ENCODE data around the gene KRTAP3-2. TPM values are rescaled to one million over a fixed set of nuclear protein-coding genes. Genes with fewer than 3 reads are reported as not detected.

KRTAP3-2 gene
- polyA plus RNA-seq, 3 donors = not detected

DNA sequence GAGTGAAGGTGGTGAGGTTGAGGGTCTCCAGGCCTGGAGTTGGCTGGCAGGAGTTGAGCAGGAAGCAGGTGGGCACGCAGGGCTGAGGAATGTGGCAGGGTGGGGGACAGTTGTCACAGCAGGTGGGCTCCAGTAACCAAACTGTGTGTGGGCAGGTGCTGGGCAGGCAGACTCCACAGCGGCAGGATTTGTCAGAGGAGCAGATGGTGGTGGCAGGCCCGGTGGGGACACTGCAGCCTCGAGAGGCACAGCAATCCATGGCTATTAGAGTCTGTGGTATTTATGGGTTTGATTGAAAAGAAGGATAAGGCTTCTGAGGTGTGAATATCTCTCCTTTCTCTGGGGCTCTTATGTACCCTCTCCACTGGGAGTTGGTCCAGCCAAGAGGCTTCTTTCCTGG, 5.9 kb downstream of the KRTAP3-2 start, which contains the start of gene KRTAP3-3:
TSS of gene KRTAP3-3 (minus strand) at position 326 of the 400 bp plus-strand sequence. CDS start at position 259, 67 bp downstream.
- H3K9ac ChIP-seq (ENCODE audit: insufficient read depth, low read length, poor library complexity, severe bottlenecking) = no peak within 1 kb of the TSS
- no peaks in the 10 kb centered on the region for H3K79me2 ChIP-seq (ENCODE audit: insufficient read depth, low read length)
- Mint-ChIP-seq H3K4me3 (no peak within 1 kb of the TSS), H3K4me1 (no peaks in the 10 kb centered on the region), H3K36me3 (no peaks in the 10 kb centered on the region), H3K27ac (peak within 1 kb of the TSS in 1 of 7 donors; percentile 17), H3K27me3 (ENCODE audit: low read depth in 3 of 3) (peaks cover 7 to 19% (median 13%) of the 10 kb centered on the region in 3 donors), H3K9me3 (no peaks in the 10 kb centered on the region)
- intact Hi-C loops (cut with micrococcal nuclease) = no loop called here
- TF ChIP-seq, protein P1, sequence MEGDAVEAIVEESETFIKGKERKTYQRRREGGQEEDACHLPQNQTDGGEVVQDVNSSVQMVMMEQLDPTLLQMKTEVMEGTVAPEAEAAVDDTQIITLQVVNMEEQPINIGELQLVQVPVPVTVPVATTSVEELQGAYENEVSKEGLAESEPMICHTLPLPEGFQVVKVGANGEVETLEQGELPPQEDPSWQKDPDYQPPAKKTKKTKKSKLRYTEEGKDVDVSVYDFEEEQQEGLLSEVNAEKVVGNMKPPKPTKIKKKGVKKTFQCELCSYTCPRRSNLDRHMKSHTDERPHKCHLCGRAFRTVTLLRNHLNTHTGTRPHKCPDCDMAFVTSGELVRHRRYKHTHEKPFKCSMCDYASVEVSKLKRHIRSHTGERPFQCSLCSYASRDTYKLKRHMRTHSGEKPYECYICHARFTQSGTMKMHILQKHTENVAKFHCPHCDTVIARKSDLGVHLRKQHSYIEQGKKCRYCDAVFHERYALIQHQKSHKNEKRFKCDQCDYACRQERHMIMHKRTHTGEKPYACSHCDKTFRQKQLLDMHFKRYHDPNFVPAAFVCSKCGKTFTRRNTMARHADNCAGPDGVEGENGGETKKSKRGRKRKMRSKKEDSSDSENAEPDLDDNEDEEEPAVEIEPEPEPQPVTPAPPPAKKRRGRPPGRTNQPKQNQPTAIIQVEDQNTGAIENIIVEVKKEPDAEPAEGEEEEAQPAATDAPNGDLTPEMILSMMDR (IDR thresholded peaks at IDR 0.05) = no peak
- no peaks in the 10 kb centered on the region for H4K20me1 ChIP-seq (ENCODE audit: insufficient read depth, low read length)
- WGBS (ENCODE audit: insufficient coverage) = 61% methylated on average over 4 of the region's 4 CpGs
- H3K27ac ChIP-seq (ENCODE audit: low read depth in 1 of 2, low read length in 2 of 2) = no peak within 1 kb of the TSS
- H3K4me3 ChIP-seq (replicated peaks in 1 of 3; ENCODE audit: low read depth in 2 of 3, low read length in 3 of 3) = no peak within 1 kb of the TSS
- H3K9me3 ChIP-seq (replicated peaks in 1 of 2; ENCODE audit: control insufficient read depth in 1 of 2, insufficient read depth in 1 of 2, low read length in 2 of 2) = no peaks in the 10 kb centered on the region
- no peaks in the 10 kb centered on the region for H3K4me1 ChIP-seq (ENCODE audit: control insufficient read depth in 1 of 2, insufficient read depth in 2 of 2, low read length in 2 of 2)
- no peak within 1 kb of the TSS for H2AFZ ChIP-seq (ENCODE audit: insufficient read depth, low read depth, low read length, poor library complexity, severe bottlenecking)
- H3K4me2 ChIP-seq (replicated peaks; ENCODE audit: extremely low read depth, low read length, poor library complexity, severe bottlenecking) = no peak within 1 kb of the TSS
- peaks cover 3% of the 10 kb centered on the region in 2 donors for H3K27me3 ChIP-seq (ENCODE audit: control insufficient read depth in 2 of 2, insufficient read depth in 2 of 2, low read length in 2 of 2)
- H3K36me3 ChIP-seq (replicated peaks in 1 of 2; ENCODE audit: control insufficient read depth in 1 of 2, insufficient read depth in 2 of 2, low read length in 2 of 2) = no peaks in the 10 kb centered on the region
- no peak for DNase-seq

DNA sequence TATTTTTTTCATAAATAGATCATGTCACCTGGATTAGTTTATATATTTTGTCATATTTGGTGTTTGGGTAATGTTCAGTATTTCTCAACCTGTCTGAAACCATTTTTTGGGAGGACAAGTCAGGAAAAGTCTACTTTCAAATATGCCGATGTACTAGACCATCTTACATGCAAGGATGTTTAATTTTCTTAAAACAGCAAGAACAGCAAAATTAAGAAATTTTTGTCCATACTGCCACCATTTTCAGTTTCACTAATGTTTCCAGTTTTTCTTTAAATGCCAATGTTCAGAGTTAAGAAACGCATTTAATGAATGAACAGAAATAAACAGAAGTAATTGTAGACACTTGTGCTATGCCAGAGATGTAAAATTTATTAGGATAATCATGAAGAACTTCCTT, 6.6 kb downstream of the KRTAP3-2 start:
- peaks cover 3% of the 10 kb centered on the region in 2 donors for H3K27me3 ChIP-seq (ENCODE audit: control insufficient read depth in 2 of 2, insufficient read depth in 2 of 2, low read length in 2 of 2)
- H3K4me2 ChIP-seq (replicated peaks; ENCODE audit: extremely low read depth, low read length, poor library complexity, severe bottlenecking) = no peak overlapping the region
- WGBS (ENCODE audit: insufficient coverage) = no CpG with 5 or more reads among the region's 2 CpGs
- Mint-ChIP-seq H3K9me3 (no peaks in the 10 kb centered on the region), H3K4me1 (no peaks in the 10 kb centered on the region), H3K36me3 (no peaks in the 10 kb centered on the region), H3K4me3 (no peak overlapping the region), H3K27me3 (ENCODE audit: low read depth in 3 of 3) (peaks cover 7 to 19% (median 13%) of the 10 kb centered on the region in 3 donors), H3K27ac (no peak overlapping the region)
- H3K4me1 ChIP-seq (ENCODE audit: control insufficient read depth in 1 of 2, insufficient read depth in 2 of 2, low read length in 2 of 2) = no peaks in the 10 kb centered on the region
- H3K36me3 ChIP-seq (replicated peaks in 1 of 2; ENCODE audit: control insufficient read depth in 1 of 2, insufficient read depth in 2 of 2, low read length in 2 of 2) = no peaks in the 10 kb centered on the region
- TF ChIP-seq, protein P1 (IDR thresholded peaks at IDR 0.05) = no peak
- no peaks in the 10 kb centered on the region for H3K79me2 ChIP-seq (ENCODE audit: insufficient read depth, low read length)
- no peak overlapping the region for H3K4me3 ChIP-seq (replicated peaks in 1 of 3; ENCODE audit: low read depth in 2 of 3, low read length in 3 of 3)
- H3K9ac ChIP-seq (ENCODE audit: insufficient read depth, low read length, poor library complexity, severe bottlenecking) = no peak overlapping the region
- no peaks in the 10 kb centered on the region for H3K9me3 ChIP-seq (replicated peaks in 1 of 2; ENCODE audit: control insufficient read depth in 1 of 2, insufficient read depth in 1 of 2, low read length in 2 of 2)
- no peak for DNase-seq
- no peak overlapping the region for H3K27ac ChIP-seq (ENCODE audit: low read depth in 1 of 2, low read length in 2 of 2)
- intact Hi-C loops (cut with micrococcal nuclease) = no loop called here
- H2AFZ ChIP-seq (ENCODE audit: insufficient read depth, low read depth, low read length, poor library complexity, severe bottlenecking) = no peak overlapping the region
- H4K20me1 ChIP-seq (ENCODE audit: insufficient read depth, low read length) = no peaks in the 10 kb centered on the region
